GM12874 (cell line): ENCODE data around the gene ALOX12.

Experiments used
- TF ChIP-seq, protein P1 (sequence below): IDR thresholded peaks from 2 replicates; pipeline ENCODE4 v1.5.1; 2011; ENCODE audit warnings: low read depth, mild to moderate bottlenecking, control low read depth, low read length, moderate library complexity; ENCODE audit not compliant: insufficient read depth

The ALOX12 gene

DNA sequence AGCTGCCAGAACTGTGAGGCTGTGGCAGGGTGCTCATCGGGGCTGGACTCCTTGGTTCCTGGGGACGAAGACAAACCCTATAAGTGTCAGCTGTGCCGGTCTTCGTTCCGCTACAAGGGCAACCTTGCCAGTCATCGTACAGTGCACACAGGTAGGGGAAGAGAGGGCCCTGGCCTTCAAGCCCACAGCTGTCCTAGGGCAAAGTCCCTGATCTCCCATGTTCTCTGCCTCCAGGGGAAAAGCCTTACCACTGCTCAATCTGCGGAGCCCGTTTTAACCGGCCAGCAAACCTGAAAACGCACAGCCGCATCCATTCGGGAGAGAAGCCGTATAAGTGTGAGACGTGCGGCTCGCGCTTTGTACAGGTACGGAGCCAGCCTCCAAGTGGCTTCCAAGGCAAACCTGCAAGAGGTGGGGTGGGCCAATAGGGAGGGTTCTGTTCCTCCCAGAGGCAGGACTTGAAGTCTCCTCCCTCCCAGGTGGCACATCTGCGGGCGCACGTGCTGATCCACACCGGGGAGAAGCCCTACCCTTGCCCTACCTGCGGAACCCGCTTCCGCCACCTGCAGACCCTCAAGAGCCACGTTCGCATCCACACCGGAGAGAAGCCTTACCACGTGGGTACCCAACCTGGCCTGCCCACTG is 30.7 kb downstream of the ALOX12 start:
- TF ChIP-seq, protein P1, sequence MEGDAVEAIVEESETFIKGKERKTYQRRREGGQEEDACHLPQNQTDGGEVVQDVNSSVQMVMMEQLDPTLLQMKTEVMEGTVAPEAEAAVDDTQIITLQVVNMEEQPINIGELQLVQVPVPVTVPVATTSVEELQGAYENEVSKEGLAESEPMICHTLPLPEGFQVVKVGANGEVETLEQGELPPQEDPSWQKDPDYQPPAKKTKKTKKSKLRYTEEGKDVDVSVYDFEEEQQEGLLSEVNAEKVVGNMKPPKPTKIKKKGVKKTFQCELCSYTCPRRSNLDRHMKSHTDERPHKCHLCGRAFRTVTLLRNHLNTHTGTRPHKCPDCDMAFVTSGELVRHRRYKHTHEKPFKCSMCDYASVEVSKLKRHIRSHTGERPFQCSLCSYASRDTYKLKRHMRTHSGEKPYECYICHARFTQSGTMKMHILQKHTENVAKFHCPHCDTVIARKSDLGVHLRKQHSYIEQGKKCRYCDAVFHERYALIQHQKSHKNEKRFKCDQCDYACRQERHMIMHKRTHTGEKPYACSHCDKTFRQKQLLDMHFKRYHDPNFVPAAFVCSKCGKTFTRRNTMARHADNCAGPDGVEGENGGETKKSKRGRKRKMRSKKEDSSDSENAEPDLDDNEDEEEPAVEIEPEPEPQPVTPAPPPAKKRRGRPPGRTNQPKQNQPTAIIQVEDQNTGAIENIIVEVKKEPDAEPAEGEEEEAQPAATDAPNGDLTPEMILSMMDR: no peak

DNA sequence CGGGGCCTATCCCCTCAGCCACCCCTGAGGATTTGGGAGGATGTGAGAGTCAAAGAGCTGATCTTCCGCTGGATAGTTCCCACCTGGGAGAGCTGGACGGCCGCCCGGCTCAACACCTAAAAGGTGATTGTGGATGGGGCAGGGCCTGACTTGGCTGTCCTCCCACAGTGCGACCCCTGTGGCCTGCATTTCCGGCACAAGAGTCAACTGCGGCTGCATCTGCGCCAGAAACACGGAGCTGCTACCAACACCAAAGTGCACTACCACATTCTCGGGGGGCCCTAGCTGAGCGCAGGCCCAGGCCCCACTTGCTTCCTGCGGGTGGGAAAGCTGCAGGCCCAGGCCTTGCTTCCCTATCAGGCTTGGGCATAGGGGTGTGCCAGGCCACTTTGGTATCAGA is 31.5 kb downstream of the ALOX12 start:
- TF ChIP-seq, protein P1: no peak

DNA sequence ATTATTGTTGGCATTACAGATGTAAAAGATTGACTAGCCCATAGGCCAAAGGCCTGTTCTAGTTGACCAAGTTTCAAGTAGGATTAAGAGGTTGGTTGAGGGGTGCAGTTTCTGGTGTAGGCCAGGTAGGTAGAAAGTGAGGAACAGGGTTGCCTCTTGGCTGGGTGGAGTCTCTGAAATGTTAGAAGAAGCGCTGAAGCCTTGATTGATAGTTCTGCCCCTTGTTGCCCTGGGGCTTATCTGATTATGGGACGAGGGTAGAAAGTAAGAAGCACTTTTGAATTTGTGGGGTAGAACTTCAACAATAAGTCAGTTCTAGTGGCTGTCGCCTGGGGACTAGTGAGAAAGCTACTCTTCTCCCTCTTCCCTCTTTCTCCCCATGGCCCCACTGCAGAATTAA is 33.2 kb downstream of the ALOX12 start:
- TF ChIP-seq, protein P1: no peak

GRCh38 chr17:7029659-7030058 is 33.8 kb downstream of the ALOX12 start:
- TF ChIP-seq, protein P1: no peak

DNA sequence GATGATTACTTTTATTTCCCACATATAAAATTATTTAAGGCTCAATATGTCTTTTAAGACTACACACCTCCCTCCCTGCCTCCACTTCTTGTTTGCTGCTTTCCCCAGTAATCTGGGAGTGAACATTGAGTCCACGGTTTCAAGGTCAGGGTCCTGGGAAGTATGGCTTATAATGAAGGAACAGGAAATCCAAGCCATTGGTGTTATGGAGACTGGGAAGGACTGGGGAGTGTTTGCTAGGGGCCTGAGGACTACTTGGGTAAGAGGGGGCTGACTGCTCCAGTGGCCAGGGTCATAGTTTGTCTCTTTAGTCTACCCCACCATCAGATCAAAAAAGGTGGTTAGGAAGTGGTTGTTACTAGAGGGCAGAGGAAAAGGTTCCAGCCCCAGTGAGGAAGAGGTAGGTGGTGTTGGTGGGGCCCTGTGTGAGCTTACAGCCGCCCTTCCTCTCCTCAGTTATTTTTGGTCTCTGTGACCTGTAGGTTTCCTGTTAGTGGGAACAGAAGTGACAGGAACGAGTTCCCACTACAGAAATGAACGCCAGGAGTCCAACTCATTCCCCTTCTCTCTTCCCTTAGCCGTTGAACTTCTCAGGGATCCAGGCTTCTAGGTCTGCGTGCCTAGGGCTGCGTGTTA is 39.2 kb downstream of the ALOX12 start:
- TF ChIP-seq, protein P1: no peak

DNA sequence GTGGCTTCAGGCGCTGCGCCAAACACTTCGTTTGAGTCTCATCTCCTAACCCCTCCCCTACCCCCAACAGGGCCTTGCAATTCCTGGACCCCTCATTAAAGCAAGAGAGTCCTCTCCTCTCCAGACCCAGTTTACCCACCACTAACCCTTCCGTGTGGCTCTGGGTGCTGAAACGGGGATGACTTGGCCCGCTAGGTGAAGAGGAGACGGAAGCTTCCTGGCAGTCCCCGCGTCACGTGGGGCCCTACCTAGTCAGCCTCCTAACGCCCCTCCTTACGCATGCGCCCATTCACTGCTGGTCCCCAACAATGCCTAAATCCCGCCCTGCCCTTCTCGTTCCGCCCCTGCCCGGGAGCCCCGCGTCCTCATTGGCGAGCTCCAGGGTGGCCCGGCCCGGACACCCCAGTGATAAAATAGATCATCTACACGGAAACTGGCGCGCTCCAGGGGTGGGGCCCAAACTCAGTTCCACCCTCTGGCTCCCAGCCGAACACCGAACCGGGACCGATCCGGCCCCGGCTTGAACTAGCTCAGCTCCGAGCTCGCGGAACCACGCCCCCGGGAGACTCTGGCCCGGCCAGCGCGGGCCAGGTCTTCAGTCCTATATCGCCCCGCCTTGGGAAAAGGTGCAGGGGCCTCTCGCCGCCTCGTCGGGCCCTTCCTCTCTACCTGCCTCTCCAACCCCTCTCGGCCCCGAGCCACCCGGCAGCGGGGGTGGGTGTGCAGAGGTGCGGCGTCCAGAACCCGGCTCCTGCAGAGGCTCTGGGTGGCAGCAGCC is 39.9 kb downstream of the ALOX12 start, which contains the start of gene SLC16A13:
Gene SLC16A13, plus strand, starts transcription at position 425 of the 778 bp plus-strand sequence. CDS start 368 bp downstream, outside the sequence.
- TF ChIP-seq, protein P1: no peak
